ENCODE measurements around the gene EHMT1.

DNA sequence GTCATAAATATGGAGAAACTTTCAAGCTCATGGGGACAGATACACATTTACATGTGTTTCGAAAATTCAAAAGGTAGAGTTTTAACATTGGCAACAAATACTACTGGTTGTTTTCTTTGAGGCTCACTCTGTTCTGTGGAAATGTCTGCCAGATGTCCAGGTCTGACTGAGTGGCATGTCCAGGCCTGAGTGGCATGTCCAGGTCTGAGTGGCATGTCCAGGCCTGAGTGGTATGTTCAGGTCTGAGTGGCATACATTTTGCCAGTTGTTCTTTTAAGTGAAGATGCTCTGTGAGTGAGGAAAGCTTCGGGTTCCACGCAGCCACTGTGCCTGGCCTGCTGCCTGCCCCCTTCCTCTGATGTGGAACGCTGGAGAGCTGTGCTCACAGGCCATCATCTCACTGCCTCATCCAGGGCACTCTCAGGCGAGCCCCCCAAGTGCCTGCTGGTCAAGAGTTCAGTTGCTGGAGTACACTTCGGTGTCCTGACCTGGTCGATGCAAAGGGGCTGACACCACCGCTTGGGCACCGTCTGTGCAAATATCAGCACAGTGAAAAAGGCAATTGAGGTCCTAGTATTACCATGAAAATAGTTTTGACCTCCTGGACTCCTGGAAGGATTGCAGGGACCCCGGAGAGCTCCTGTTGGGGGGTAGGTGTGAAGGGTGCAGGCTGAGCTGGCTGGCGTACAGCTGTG is 89.9 kb downstream of the EHMT1 start:
- TF ChIP-seq, protein P1, sequence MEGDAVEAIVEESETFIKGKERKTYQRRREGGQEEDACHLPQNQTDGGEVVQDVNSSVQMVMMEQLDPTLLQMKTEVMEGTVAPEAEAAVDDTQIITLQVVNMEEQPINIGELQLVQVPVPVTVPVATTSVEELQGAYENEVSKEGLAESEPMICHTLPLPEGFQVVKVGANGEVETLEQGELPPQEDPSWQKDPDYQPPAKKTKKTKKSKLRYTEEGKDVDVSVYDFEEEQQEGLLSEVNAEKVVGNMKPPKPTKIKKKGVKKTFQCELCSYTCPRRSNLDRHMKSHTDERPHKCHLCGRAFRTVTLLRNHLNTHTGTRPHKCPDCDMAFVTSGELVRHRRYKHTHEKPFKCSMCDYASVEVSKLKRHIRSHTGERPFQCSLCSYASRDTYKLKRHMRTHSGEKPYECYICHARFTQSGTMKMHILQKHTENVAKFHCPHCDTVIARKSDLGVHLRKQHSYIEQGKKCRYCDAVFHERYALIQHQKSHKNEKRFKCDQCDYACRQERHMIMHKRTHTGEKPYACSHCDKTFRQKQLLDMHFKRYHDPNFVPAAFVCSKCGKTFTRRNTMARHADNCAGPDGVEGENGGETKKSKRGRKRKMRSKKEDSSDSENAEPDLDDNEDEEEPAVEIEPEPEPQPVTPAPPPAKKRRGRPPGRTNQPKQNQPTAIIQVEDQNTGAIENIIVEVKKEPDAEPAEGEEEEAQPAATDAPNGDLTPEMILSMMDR (IDR thresholded peaks at IDR 0.05; ENCODE audit: insufficient read depth, low read depth, low read length) = no peak
- no peak for TF ChIP-seq EZH2 (IDR thresholded peaks at IDR 0.05; ENCODE audit: insufficient read depth, low read length)

Data from astrocyte (in vitro differentiated cells and primary cell).